Endothelial cell of umbilical vein (primary cell): ENCODE measurements around the gene RECQL. TPM values are rescaled to one million over a fixed set of nuclear protein-coding genes. Genes with fewer than 3 reads are reported as not detected.

Source experiments
- Bru-seq: library from RNA; stranded (reverse); fragments of 400-500 nt; gene quantifications from one replicate; lab custom pipeline; 2021; lab: Mats Ljungman, UMichigan
- BruChase-seq, 2 experiments: library from RNA; stranded (reverse); fragments of 400-500 nt; gene quantifications; one replicate each; lab custom pipeline; 2021; lab: Mats Ljungman, UMichigan
- BruUV-seq: library from RNA; stranded (reverse); fragments of 400-500 nt; replicated peaks from 2 replicates; lab custom pipeline; 2021; lab: Mats Ljungman, UMichigan
- CTCF ChIA-PET: fragments of 300-600, 350-600 bp; sonication (Branson Sonifier 250); formaldehyde crosslinking; loops from one replicate; lab custom pipeline; 2021; ENCODE audit warnings: antibody characterized with exemption, inconsistent platforms; lab: Charles Lee
- POLR2A ChIA-PET: fragments of 300-600, 350-600 bp; sonication (Branson Sonifier 250); formaldehyde crosslinking; loops from one replicate; lab custom pipeline; 2021; ENCODE audit warnings: antibody characterized with exemption, inconsistent platforms; lab: Charles Lee
- DNase-seq: peaks from one replicate; pipeline ENCODE4 v3.0.0-alpha.2; 2011; ENCODE audit warnings: low read depth, low spot score
- FAIRE-seq: peaks from 2 replicates; lab custom pipeline; 2011; peaks lifted over from hg19 to GRCh38; lab: Jason Lieb, UNC
- H2AFZ ChIP-seq: 2 replicates; pipeline ENCODE4 v1.6.0; 2012; ENCODE audit warnings: low read depth, low read length, control low read depth, inconsistent platforms
- H3K27ac ChIP-seq: 2 replicates; pipeline ENCODE4 v1.5.1; 2011; ENCODE audit warnings: low read depth, mild to moderate bottlenecking, control low read depth, low read length, moderate library complexity; ENCODE audit not compliant: insufficient read depth
- H3K27me3 ChIP-seq, 2 experiments: 2 replicates each; pipeline versions ENCODE4 v1.6.0 to v1.6.1; 2011; ENCODE audit warnings: low read length in 2 of 2, mixed read lengths in 1 of 2; ENCODE audit not compliant: control insufficient read depth in 2 of 2, insufficient read depth in 2 of 2
- H3K36me3 ChIP-seq, 2 experiments: 2 replicates in 1 of 2; 3 replicates in 1 of 2; pipeline ENCODE4 v1.5.1; 2011; ENCODE audit warnings: low read length in 2 of 2, mild to moderate bottlenecking in 1 of 2, moderate library complexity in 1 of 2; ENCODE audit not compliant: control insufficient read depth in 2 of 2, insufficient read depth in 2 of 2; ENCODE audit errors: extremely low read depth in 1 of 2
- H3K4me1 ChIP-seq: 3 replicates; pipeline ENCODE4 v1.5.1; 2011; ENCODE audit warnings: mild to moderate bottlenecking, low read length; ENCODE audit not compliant: control insufficient read depth, insufficient read depth; ENCODE audit errors: extremely low read depth
- H3K4me2 ChIP-seq: 2 replicates; pipeline ENCODE4 v1.6.1; 2011; ENCODE audit warnings: low read length, control low read depth, mixed read lengths; ENCODE audit not compliant: insufficient read depth
- H3K4me3 ChIP-seq, 3 experiments: fragments of 200-600 bp in 1 of 3; sonication (generic), shearing (Covaris generic) in 1 of 3; replicated peaks in 1 of 3; 2 replicates each; pipeline ENCODE4 v1.5.1; 2011 to 2016; ENCODE audit warnings: control low read depth in 3 of 3, low read length in 3 of 3, mild to moderate bottlenecking in 2 of 3, inconsistent platforms in 1 of 3, low read depth in 1 of 3, moderate library complexity in 1 of 3; ENCODE audit not compliant: insufficient read depth in 1 of 3
- H3K79me2 ChIP-seq: 2 replicates; pipeline ENCODE4 v1.6.0; 2012; ENCODE audit warnings: low read length, inconsistent platforms; ENCODE audit not compliant: control insufficient read depth, insufficient read depth
- H3K9ac ChIP-seq: replicated peaks from 2 replicates; pipeline ENCODE3; 2011; ENCODE audit warnings: low read length, control low read depth; ENCODE audit not compliant: insufficient read depth; ENCODE audit errors: extremely low read depth
- H3K9me1 ChIP-seq: replicated peaks from 3 replicates; pipeline ENCODE4 v1.6.0; 2011; ENCODE audit warnings: mild to moderate bottlenecking, low read length; ENCODE audit not compliant: control insufficient read depth, insufficient read depth; ENCODE audit errors: extremely low read depth
- H3K9me3 ChIP-seq: replicated peaks from 2 replicates; pipeline ENCODE4 v1.5.1; 2012; ENCODE audit warnings: low read length, inconsistent platforms; ENCODE audit not compliant: control insufficient read depth, insufficient read depth
- H4K20me1 ChIP-seq: replicated peaks from 2 replicates; pipeline ENCODE3; 2011; ENCODE audit warnings: mild to moderate bottlenecking, low read length; ENCODE audit not compliant: control insufficient read depth, insufficient read depth; ENCODE audit errors: extremely low read depth
- CTCF ChIP-seq, 2 donors: IDR thresholded peaks; 1 replicate in 1 of 2; 2 replicates in 1 of 2; pipeline ENCODE4 v1.5.1; 2011; ENCODE audit warnings: low read length in 2 of 2, mild to moderate bottlenecking in 2 of 2, moderate library complexity in 2 of 2, control low read depth in 1 of 2, inconsistent platforms in 1 of 2, low read depth in 1 of 2; ENCODE audit not compliant: insufficient read depth in 1 of 2; ENCODE audit errors: extremely low read depth in 1 of 2
- EZH2 ChIP-seq: IDR thresholded peaks from 2 replicates; pipeline ENCODE4 v1.6.1; 2012; ENCODE audit warnings: borderline replicate concordance, low read depth, mild to moderate bottlenecking, moderate library complexity, low read length, inconsistent platforms; ENCODE audit not compliant: severe bottlenecking
- FOS ChIP-seq: IDR thresholded peaks from 2 replicates; pipeline ENCODE4 v1.6.1; 2011; ENCODE audit warnings: mild to moderate bottlenecking, low read length, moderate library complexity, borderline replicate concordance; ENCODE audit not compliant: insufficient read depth
- GATA2 ChIP-seq: IDR thresholded peaks from 2 replicates; pipeline ENCODE4 v1.7.0; 2011; ENCODE audit warnings: low read depth, mild to moderate bottlenecking, moderate library complexity, mixed read lengths, low read length; ENCODE audit not compliant: insufficient read length, insufficient read depth
- JUN ChIP-seq: IDR thresholded peaks from 2 replicates; pipeline ENCODE4 v1.6.1; 2011; ENCODE audit warnings: borderline replicate concordance, low read depth; ENCODE audit not compliant: insufficient read length, insufficient read depth
- MAX ChIP-seq: IDR thresholded peaks from 2 replicates; pipeline ENCODE4 v1.6.1; 2011; ENCODE audit not compliant: insufficient read depth, insufficient read length
- MYC ChIP-seq: IDR thresholded peaks from one replicate; pipeline ENCODE4 v1.6.1; 2011; ENCODE audit warnings: mild to moderate bottlenecking, low read depth, low read length
- POLR2A ChIP-seq: IDR thresholded peaks from 2 replicates; pipeline ENCODE4 v1.6.1; 2012; ENCODE audit warnings: low read depth, mild to moderate bottlenecking, control low read depth, low read length
- POLR2AphosphoS5 ChIP-seq: IDR thresholded peaks from 2 replicates; pipeline ENCODE4 v1.6.1; 2012; ENCODE audit warnings: low read depth, mild to moderate bottlenecking, control low read depth, low read length, moderate library complexity; ENCODE audit not compliant: insufficient read depth
- dilution Hi-C: fragments of 300-500 bp; cut with MboI; formaldehyde crosslinking; loops from one replicate; pipeline ENCODE4 v1.15.0; 2019; ENCODE audit warnings: low sequenced_read_pairs; ENCODE audit not compliant: extremely low pct_ligation_motif_present
- intact Hi-C: fragments of 100-400 bp; cut with micrococcal nuclease; formaldehyde crosslinking; loops from one replicate; pipeline ENCODE4 v1.10.0; 2022
- long read RNA-seq: library from polyadenylated mRNA; stranded (forward); transcript quantifications from one replicate; pipeline ENCODE4 v2.0.0, GENCODE V29; 2021
- polyA minus RNA-seq, 3 experiments: library from RNA; depleted of rRNA, polyadenylated mRNA; stranded (reverse); fragments of >200 nt; gene quantifications; 1 replicate in 1 of 3; 2 replicates in 2 of 3; pipeline ENCODE4 v1.2.3, GENCODE V29; 2011
- polyA plus RNA-seq, 4 experiments: library from polyadenylated mRNA; depleted of rRNA in 3 of 4; stranded (reverse) in 3 of 4; unstranded in 1 of 4; fragments of >200 nt; gene quantifications; 2 replicates each; pipeline versions ENCODE4 v1.2.1 to v1.2.3, GENCODE V29; 2011 to 2012; ENCODE audit warnings: missing spikeins in 1 of 4
- total RNA-seq: library from RNA; stranded (reverse); gene quantifications from 2 replicates; pipeline ENCODE4 v1.2.3, GENCODE V29; 2021

Gene RECQL, protein sequence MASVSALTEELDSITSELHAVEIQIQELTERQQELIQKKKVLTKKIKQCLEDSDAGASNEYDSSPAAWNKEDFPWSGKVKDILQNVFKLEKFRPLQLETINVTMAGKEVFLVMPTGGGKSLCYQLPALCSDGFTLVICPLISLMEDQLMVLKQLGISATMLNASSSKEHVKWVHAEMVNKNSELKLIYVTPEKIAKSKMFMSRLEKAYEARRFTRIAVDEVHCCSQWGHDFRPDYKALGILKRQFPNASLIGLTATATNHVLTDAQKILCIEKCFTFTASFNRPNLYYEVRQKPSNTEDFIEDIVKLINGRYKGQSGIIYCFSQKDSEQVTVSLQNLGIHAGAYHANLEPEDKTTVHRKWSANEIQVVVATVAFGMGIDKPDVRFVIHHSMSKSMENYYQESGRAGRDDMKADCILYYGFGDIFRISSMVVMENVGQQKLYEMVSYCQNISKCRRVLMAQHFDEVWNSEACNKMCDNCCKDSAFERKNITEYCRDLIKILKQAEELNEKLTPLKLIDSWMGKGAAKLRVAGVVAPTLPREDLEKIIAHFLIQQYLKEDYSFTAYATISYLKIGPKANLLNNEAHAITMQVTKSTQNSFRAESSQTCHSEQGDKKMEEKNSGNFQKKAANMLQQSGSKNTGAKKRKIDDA
- total RNA-seq = 50.3 and 51.4 TPM in 2 replicates
- 5.7 and 9.3 TPM in 2 replicates for polyA plus RNA-seq
- polyA plus RNA-seq (2011; cell fraction: cytosol; rRNA removed) = 16.2 and 16.5 TPM in 2 replicates
- 16.7 and 25.6 TPM in 2 replicates for polyA plus RNA-seq (2011; cell fraction: nucleus; rRNA removed)
- polyA plus RNA-seq (2012) = 57.4 and 71.6 TPM in 2 replicates
- polyA minus RNA-seq = 19.2 and 20.8 TPM in 2 replicates
- 18.6 TPM for polyA minus RNA-seq (2011; cell fraction: cytosol; rRNA and poly(A)+ RNA removed)
- polyA minus RNA-seq (2011; cell fraction: nucleus; rRNA and poly(A)+ RNA removed) = 12.1 and 14.1 TPM in 2 replicates
- percentile 84 among the genes with signal in this experiment for Bru-seq, nascent RNA
- BruChase-seq, experiment 1, labeled RNA remaining after a 6-hour chase = percentile 92 among the genes with signal in this experiment
- percentile 84 among the genes with signal in this experiment for BruChase-seq, experiment 2, labeled RNA remaining after a 2-hour chase
- long read RNA-seq, transcript RECQL-204 (15 exons, 3,702 nt) = major isoform, 80 of 170 reads
- long read RNA-seq, transcript RECQL-203 (16 exons, 2,572 nt) = minor isoform, 22 of 170 reads
- long read RNA-seq, partial matches to known transcripts = 5 of 170 reads
- long read RNA-seq, other reads (novel, unspliced or antisense) = 63 of 170 reads

- TF ChIP-seq FOS = no peak
- TF ChIP-seq POLR2AphosphoS5 = peak; percentile 89
- TF ChIP-seq EZH2 = no peak
- no peak for TF ChIP-seq MAX
- TF ChIP-seq POLR2A = peak; percentile 90
- no peak for TF ChIP-seq GATA2
- peak; percentile 5 for TF ChIP-seq JUN
- TF ChIP-seq CTCF (IDR thresholded peaks at IDR 0.05; ENCODE audit: extremely low read depth in 1 of 2, insufficient read depth in 1 of 2, low read depth in 1 of 2, low read length in 2 of 2) = no peak
- peak; percentile 44 for TF ChIP-seq MYC
- no peaks in the 10 kb centered on the region for H3K9me3 ChIP-seq
- H3K9me1 ChIP-seq = peaks cover 2% of the 10 kb centered on the region
- H3K79me2 ChIP-seq = peaks cover 74% of the 10 kb centered on the region
- no peaks in the 10 kb centered on the region for H3K27me3 ChIP-seq
- peak; percentile 99 for DNase-seq
- peak within 1 kb of the TSS; percentile 100 for H3K4me2 ChIP-seq
- POLR2A ChIA-PET = interaction anchor here (0.8 to 1.3 kb wide), 2 partner anchors 10 to 156 kb away, joined by 3 to 4 read pairs; partner anchors contain the start of gene LDHB
- dilution Hi-C loops = no loop called here
- H3K27ac ChIP-seq = peak within 1 kb of the TSS; percentile 87
- H3K4me3 ChIP-seq = peak within 1 kb of the TSS; percentile 80 to 92 (median 88)
- no peaks in the 10 kb centered on the region for H4K20me1 ChIP-seq
- FAIRE-seq = peak; percentile 98
- peak within 1 kb of the TSS; percentile 93 for H3K9ac ChIP-seq
- peak within 1 kb of the TSS; percentile 93 for H2AFZ ChIP-seq
- peaks cover 31% of the 10 kb centered on the region for H3K4me1 ChIP-seq
- CTCF ChIA-PET = interaction anchor here (1.0 to 1.8 kb wide), 4 partner anchors 9 to 205 kb away, joined by 3 to 9 read pairs (median 6); no protein-coding TSS in a partner anchor
- intact Hi-C loops = loop anchor here (1.0 to 2.0 kb wide), 4 partner anchors 64 to 545 kb away; partner anchors contain the start of genes CMAS, LDHB and PYROXD1
- peaks cover 2 to 5% of the 10 kb centered on the region in 2 experiments for H3K36me3 ChIP-seq
- BruUV-seq = no TSS peak
These were observed at the start of gene RECQL, which contains the start of gene GOLT1B for GRCh38 chr12:21501258-21502163. Gene RECQL (minus strand): TSS chr12:21501635. CDS start chr12:21499570, 2,065 bp downstream. Gene GOLT1B (plus strand): TSS chr12:21501789. CDS start chr12:21501924, 135 bp downstream.
